ENCODE results near the gene MCCC2. TPM values are rescaled to one million over a fixed set of nuclear protein-coding genes. Genes with fewer than 3 reads are reported as not detected.

Gene MCCC2
- total RNA-seq, 1 experiment from 2014 or later, result 32.2 TPM

DNA sequence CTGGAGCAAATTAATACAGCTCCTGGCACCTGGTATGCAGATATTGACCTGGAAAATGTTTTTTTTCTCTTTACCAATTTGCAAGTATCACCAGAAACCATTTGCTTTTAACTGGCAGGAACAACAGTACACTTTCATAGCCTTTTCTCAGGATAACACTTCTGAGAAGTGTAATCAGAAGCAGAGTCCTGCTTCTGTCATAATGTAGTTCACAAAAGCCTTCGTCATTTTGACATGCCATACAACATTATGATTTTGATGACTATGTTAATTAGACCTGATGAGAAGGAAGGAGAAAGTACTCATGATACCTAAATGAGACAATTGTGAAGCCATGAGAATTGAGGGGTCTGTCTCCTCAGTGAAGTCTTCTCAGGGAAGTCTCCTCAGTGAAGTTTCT lies 90.8 kb downstream of the MCCC2 start:
- POLR2A ChIA-PET (ENCODE audit: unreplicated experiment), result no interaction called here
- no peak overlapping the region for H3K4me3 ChIP-seq (ENCODE audit: low read length)
- H3K9me2 ChIP-seq (replicated peaks; ENCODE audit: low read length), result no peaks in the 10 kb centered on the region
- no peaks in the 10 kb centered on the region for H3K9me3 ChIP-seq (ENCODE audit: low read length)
- H3K27me3 ChIP-seq (ENCODE audit: low read length), result peaks cover 17% of the 10 kb centered on the region; the same call in 1 of the 2 replicates
- H2AFZ ChIP-seq (ENCODE audit: low read length), result no peak overlapping the region
- CTCF ChIA-PET, result no interaction called here
- no peaks in the 10 kb centered on the region for H3K36me3 ChIP-seq (ENCODE audit: low read depth, low read length)
- no peaks in the 10 kb centered on the region for H4K20me1 ChIP-seq (ENCODE audit: low read length)
- no peaks in the 10 kb centered on the region for H3F3A ChIP-seq (ENCODE audit: low read length, unreplicated experiment)
- DNase-seq (no peak), ATAC-seq (no peak)
- no peak for TF ChIP-seq EZH2 (IDR thresholded peaks at IDR 0.05; ENCODE audit: low read length, unreplicated experiment)
- TF ChIP-seq, protein P1, sequence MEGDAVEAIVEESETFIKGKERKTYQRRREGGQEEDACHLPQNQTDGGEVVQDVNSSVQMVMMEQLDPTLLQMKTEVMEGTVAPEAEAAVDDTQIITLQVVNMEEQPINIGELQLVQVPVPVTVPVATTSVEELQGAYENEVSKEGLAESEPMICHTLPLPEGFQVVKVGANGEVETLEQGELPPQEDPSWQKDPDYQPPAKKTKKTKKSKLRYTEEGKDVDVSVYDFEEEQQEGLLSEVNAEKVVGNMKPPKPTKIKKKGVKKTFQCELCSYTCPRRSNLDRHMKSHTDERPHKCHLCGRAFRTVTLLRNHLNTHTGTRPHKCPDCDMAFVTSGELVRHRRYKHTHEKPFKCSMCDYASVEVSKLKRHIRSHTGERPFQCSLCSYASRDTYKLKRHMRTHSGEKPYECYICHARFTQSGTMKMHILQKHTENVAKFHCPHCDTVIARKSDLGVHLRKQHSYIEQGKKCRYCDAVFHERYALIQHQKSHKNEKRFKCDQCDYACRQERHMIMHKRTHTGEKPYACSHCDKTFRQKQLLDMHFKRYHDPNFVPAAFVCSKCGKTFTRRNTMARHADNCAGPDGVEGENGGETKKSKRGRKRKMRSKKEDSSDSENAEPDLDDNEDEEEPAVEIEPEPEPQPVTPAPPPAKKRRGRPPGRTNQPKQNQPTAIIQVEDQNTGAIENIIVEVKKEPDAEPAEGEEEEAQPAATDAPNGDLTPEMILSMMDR (conservative IDR thresholded peaks at IDR 0.05; ENCODE audit: low read depth, low read length), result no peak
- no peak for TF ChIP-seq EZH2phosphoT487 (IDR thresholded peaks at IDR 0.05; ENCODE audit: borderline replicate concordance, low read length)
- H3K4me2 ChIP-seq (ENCODE audit: low read length), result no peak overlapping the region
- no TSS peak for BruUV-seq (replicated peaks)
- H3K4me1 ChIP-seq (ENCODE audit: insufficient read depth, low read length), result no peaks in the 10 kb centered on the region
- no peaks in the 10 kb centered on the region for H3K79me2 ChIP-seq (ENCODE audit: low read length)
- intact Hi-C loops (cut with micrococcal nuclease), result no loop called here
- H3K9ac ChIP-seq (ENCODE audit: low read length), result no peak overlapping the region
- no peak overlapping the region for H3K27ac ChIP-seq (ENCODE audit: low read length)

DNA sequence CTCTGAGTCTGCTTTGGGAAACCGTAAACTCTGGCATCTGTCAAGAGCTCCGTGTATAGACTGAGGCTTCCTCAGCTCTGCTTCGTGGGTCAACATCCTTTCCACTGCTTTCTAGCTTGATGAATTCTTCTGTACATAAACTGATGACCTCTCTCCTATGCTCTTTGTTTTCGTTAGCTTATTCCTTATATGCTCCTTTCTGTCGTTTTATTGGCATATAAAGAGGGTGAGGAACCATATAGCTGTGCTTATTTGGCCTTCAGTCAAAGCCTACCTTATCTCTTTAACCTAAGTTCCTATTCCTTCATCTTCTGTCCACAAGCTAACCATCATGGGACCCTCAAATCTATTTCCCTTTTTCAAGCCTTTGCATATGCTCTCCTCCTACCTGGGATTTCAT lies 92.6 kb downstream of the MCCC2 start:
- no peaks in the 10 kb centered on the region for H3K9me3 ChIP-seq (ENCODE audit: low read length)
- no peak for ATAC-seq
- BruUV-seq (replicated peaks), result no TSS peak
- H3K27ac ChIP-seq (ENCODE audit: low read length), result no peak overlapping the region
- H3K9ac ChIP-seq (ENCODE audit: low read length), result no peak overlapping the region
- POLR2A ChIA-PET (ENCODE audit: unreplicated experiment), result no interaction called here
- CTCF ChIA-PET, result no interaction called here
- no peak overlapping the region for H3K4me3 ChIP-seq (ENCODE audit: low read length)
- no peak for DNase-seq
- peaks cover 17% of the 10 kb centered on the region; the same call in 1 of the 2 replicates for H3K27me3 ChIP-seq (ENCODE audit: low read length)
- H2AFZ ChIP-seq (ENCODE audit: low read length), result no peak overlapping the region
- H3K4me1 ChIP-seq (ENCODE audit: insufficient read depth, low read length), result no peaks in the 10 kb centered on the region
- H3K79me2 ChIP-seq (ENCODE audit: low read length), result no peaks in the 10 kb centered on the region
- TF ChIP-seq EZH2 (IDR thresholded peaks at IDR 0.05; ENCODE audit: low read length, unreplicated experiment), result no peak
- no peak for TF ChIP-seq EZH2phosphoT487 (IDR thresholded peaks at IDR 0.05; ENCODE audit: borderline replicate concordance, low read length)
- TF ChIP-seq, protein P1 (conservative IDR thresholded peaks at IDR 0.05; ENCODE audit: low read depth, low read length), result no peak
- no peaks in the 10 kb centered on the region for H3K9me2 ChIP-seq (replicated peaks; ENCODE audit: low read length)
- no peak overlapping the region for H3K4me2 ChIP-seq (ENCODE audit: low read length)
- H4K20me1 ChIP-seq (ENCODE audit: low read length), result no peaks in the 10 kb centered on the region
- intact Hi-C loops (cut with micrococcal nuclease), result no loop called here
- no peaks in the 10 kb centered on the region for H3F3A ChIP-seq (ENCODE audit: low read length, unreplicated experiment)
- H3K36me3 ChIP-seq (ENCODE audit: low read depth, low read length), result no peaks in the 10 kb centered on the region

DNA sequence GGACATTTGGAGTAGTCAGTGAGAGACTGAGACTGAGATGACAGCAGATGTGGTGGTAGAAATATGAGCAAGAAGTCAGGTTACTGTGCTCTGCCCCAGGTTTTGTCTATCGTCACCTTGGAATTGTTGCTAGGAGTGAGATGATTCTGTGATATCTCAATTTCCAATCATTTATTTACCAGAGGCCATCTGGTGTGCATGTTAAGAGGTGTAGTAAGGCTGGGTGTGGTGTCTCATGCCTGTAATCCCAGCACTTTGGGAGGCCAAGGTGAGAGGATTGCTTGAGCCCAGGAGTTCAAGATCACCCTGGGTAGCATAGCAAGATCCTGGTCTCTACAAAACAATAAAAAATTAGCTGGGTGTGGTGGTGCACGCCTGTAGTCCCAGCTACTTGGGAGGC lies 93.4 kb downstream of the MCCC2 start:
- Histone ChIP-seq H3F3A (ENCODE audit: low read length, unreplicated experiment) (no peaks in the 10 kb centered on the region), H3K4me1 (ENCODE audit: insufficient read depth, low read length) (no peaks in the 10 kb centered on the region), H2AFZ (ENCODE audit: low read length) (no peak overlapping the region), H3K36me3 (ENCODE audit: low read depth, low read length) (no peaks in the 10 kb centered on the region), H3K9me2 (replicated peaks; ENCODE audit: low read length) (no peaks in the 10 kb centered on the region), H3K27ac (ENCODE audit: low read length) (no peak overlapping the region), H3K4me2 (ENCODE audit: low read length) (no peak overlapping the region), H4K20me1 (ENCODE audit: low read length) (no peaks in the 10 kb centered on the region), H3K9ac (ENCODE audit: low read length) (no peak overlapping the region), H3K27me3 (ENCODE audit: low read length) (peaks cover 17% of the 10 kb centered on the region; the same call in 1 of the 2 replicates), H3K9me3 (ENCODE audit: low read length) (no peaks in the 10 kb centered on the region), H3K79me2 (ENCODE audit: low read length) (no peaks in the 10 kb centered on the region), H3K4me3 (ENCODE audit: low read length) (no peak overlapping the region)
- intact Hi-C loops (cut with micrococcal nuclease), result no loop called here
- TF ChIP-seq EZH2 (IDR thresholded peaks at IDR 0.05; ENCODE audit: low read length, unreplicated experiment) (no peak), EZH2phosphoT487 (IDR thresholded peaks at IDR 0.05; ENCODE audit: borderline replicate concordance, low read length) (no peak)
- TF ChIP-seq, protein P1 (conservative IDR thresholded peaks at IDR 0.05; ENCODE audit: low read depth, low read length), result no peak
- CTCF ChIA-PET, result no interaction called here
- no TSS peak for BruUV-seq (replicated peaks)
- ATAC-seq (no peak), DNase-seq (no peak)
- POLR2A ChIA-PET (ENCODE audit: unreplicated experiment), result no interaction called here
